ENCODE measurements around the gene ACVR2B.

Gene ACVR2B

DNA sequence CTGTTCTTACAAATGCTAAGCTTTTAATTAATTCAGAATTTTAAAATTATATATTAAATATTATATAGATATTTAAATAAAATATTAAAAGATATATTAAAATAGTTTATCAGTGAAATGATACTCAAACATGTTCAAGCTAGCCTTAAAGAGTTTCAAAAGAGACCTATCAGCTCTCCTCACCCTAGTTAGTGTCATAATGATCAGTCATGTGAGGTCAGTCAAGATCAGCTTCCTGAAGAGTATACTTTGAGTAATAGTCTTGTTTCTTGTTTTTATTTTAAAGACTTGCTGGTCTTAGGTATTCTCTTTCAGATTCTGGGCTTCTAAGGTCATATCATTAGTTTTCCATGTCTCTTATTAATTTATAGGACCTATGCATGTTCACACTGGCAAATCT, 56.9 kb downstream of the ACVR2B start:
- DNase-seq: no peak
- Mint-ChIP-seq H3K27me3 (no peaks in the 10 kb centered on the region), H3K4me1 (ENCODE audit: low read depth in 2 of 2) (peaks cover 0 to 4% of the 10 kb centered on the region in 2 donors), H3K4me3 (no peak overlapping the region), H3K27ac (no peak overlapping the region), H3K36me3 (ENCODE audit: insufficient read depth) (peaks cover 40% of the 10 kb centered on the region), H3K9me3 (no peaks in the 10 kb centered on the region)
- ATAC-seq (replicated peaks): no peak

DNA sequence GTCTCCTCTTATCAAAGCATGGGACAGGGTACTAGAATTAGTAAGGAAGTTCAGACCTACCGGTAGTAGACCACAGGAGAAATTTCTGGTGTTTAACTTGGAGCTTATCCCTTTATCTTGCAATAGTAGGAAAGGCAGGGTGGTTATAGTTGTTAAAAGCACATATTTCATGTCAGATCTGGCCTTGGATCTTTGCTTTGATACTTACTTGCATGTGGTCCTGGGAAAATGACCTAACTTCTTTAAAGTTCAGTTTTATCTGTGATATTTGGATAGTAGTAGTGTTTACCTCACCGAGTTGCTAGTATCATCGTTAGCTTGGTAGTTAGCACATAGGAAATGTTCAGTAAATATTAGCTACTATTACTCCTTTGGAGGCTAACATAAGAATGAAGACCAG, 57.9 kb downstream of the ACVR2B start:
- H3K4me1 Mint-ChIP-seq (ENCODE audit: low read depth in 2 of 2): peaks cover 0 to 4% of the 10 kb centered on the region in 2 donors
- peak overlapping the region in 1 of 2 donors; percentile 6 for H3K27ac Mint-ChIP-seq
- H3K9me3 Mint-ChIP-seq: no peaks in the 10 kb centered on the region
- H3K4me3 Mint-ChIP-seq: no peak overlapping the region
- H3K36me3 Mint-ChIP-seq (ENCODE audit: insufficient read depth): peaks cover 31% of the 10 kb centered on the region
- ATAC-seq (replicated peaks) (no peak), DNase-seq (no peak)
- no peaks in the 10 kb centered on the region for H3K27me3 Mint-ChIP-seq

DNA sequence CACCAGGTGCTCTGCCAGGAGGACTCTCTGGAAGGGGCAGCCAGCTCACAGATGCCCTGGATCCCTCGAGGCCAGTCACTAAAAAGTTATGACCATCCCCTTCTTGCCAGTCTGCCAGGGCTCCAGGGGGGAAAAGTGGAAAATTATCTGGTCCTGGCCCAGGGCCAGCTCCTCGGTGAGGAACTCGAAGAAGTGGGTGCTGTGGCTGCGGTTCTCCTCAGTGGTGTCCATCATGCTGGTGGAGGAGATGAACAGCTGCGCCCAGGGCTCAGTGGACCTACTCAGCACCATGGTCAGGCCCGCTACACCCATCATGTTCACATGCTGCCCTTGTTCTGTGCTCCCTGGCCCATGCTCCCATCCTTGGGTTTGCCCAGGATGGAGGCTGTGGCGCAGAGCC, 61.7 kb downstream of the ACVR2B start:
- Mint-ChIP-seq H3K27ac (no peak overlapping the region), H3K9me3 (no peaks in the 10 kb centered on the region), H3K27me3 (no peaks in the 10 kb centered on the region), H3K4me1 (ENCODE audit: low read depth in 2 of 2) (peaks cover 16 to 19% of the 10 kb centered on the region in 2 donors), H3K36me3 (ENCODE audit: insufficient read depth) (peaks cover 14% of the 10 kb centered on the region), H3K4me3 (no peak overlapping the region)
- DNase-seq (no peak), ATAC-seq (replicated peaks) (no peak)

DNA sequence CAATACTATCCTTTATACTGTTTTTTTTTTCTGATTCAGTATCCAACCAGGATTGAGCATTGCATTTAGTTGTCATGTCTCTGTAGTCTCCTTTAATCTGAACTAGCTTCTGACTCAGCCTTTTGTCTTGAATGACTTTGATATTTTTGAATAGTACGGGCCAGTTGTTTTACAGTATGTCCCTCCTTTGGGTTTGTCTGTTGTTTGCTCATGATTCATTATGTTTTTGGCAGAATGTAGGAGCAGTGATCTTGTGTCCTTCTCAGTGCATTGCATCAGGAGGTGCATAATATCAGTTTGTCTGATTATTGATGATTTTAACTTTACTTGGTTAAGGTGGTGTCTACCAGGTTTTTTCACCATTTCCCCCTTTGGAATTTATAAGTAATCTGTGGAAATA, 63.0 kb downstream of the ACVR2B start:
- DNase-seq (no peak), ATAC-seq (replicated peaks) (no peak)
- no peaks in the 10 kb centered on the region for H3K9me3 Mint-ChIP-seq
- peaks cover 9% of the 10 kb centered on the region for H3K36me3 Mint-ChIP-seq (ENCODE audit: insufficient read depth)
- H3K4me1 Mint-ChIP-seq (ENCODE audit: low read depth in 2 of 2): peaks cover 19 to 32% of the 10 kb centered on the region in 2 donors
- peak overlapping the region in 1 of 2 donors; percentile 19 for H3K27ac Mint-ChIP-seq
- H3K4me3 Mint-ChIP-seq: no peak overlapping the region
- no peaks in the 10 kb centered on the region for H3K27me3 Mint-ChIP-seq

DNA sequence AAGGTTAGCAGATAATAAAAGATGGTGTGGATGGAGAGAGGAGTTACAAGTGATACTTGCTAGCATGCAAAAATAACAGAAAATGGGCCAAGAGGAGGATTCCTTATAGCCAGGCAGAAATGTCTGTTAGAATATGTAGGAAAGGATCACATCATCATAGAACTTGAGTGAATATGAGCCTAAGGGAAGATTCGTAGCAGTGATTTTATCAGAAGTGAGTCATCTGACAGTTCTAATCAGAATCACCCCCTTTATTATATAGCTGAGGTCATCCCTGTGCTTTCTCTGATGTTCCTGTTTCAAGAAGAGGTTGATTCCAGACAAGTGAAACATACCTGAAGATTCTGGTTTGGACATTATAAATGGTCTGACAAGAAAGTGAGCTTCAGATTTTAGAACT, 65.3 kb downstream of the ACVR2B start:
- H3K27ac Mint-ChIP-seq: peak overlapping the region; percentile 89 to 96
- H3K4me1 Mint-ChIP-seq (ENCODE audit: low read depth in 2 of 2): peaks cover 19 to 32% of the 10 kb centered on the region in 2 donors
- no peak for ATAC-seq (replicated peaks)
- no peak for DNase-seq
- H3K27me3 Mint-ChIP-seq: no peaks in the 10 kb centered on the region
- peaks cover 11% of the 10 kb centered on the region for H3K36me3 Mint-ChIP-seq (ENCODE audit: insufficient read depth)
- no peaks in the 10 kb centered on the region for H3K9me3 Mint-ChIP-seq
- peak overlapping the region; percentile 22 to 61 for H3K4me3 Mint-ChIP-seq

DNA sequence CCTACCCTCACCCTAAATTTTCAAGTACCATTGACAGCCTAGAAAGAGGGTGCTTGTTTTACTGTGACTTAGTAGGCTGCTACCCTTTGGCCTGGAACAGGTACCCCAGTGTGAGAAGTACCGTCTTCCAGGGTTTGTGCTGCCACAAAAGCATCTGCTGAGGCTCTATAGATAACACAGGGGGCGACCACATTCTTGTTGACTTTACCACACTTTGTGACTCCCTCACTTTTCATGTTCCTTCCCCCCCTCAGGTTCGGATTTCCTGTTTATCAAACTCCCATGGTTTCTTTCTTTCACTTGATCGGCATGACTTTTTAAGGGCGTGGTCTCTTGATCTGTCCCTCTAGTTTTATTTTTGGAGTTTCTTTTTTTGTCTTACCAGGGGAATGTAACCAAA, 66.0 kb downstream of the ACVR2B start:
- ATAC-seq (replicated peaks): peak; percentile 89
- Mint-ChIP-seq H3K27me3 (no peaks in the 10 kb centered on the region), H3K36me3 (ENCODE audit: insufficient read depth) (peaks cover 16% of the 10 kb centered on the region), H3K27ac (peak overlapping the region; percentile 89 to 96), H3K4me3 (peak overlapping the region; percentile 22 to 61), H3K9me3 (no peaks in the 10 kb centered on the region), H3K4me1 (ENCODE audit: low read depth in 2 of 2) (peaks cover 19 to 32% of the 10 kb centered on the region in 2 donors)
- peak; percentile 5 to 17 (median 12) for DNase-seq

DNA sequence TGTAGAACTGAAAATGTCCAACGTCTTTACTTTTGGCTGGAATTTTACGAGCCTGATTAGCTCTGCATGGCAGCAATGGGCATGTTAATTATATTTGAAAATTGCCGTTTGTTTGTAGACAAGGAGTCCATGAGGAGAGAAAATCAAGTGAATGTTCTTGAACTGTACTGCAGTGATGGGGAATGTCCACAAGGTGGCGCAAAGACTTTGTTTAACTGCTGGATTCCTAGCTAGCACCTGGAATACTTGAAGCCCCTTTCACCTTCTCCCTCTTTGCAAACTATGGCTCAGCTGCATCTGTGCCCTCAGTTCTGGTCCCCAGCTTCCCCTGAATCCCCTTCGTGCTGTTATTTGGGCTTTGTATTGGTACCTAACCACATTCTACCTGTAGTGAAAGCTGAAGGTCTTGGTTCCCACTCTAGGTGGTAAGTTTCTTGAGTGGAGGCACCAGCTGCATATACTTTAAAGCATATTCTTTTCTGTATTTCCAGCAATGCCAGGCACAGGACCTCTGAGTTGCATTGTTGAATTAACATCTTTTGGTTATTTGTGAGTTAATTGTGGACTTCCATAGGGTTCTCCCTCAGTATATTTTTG, 67.8 kb downstream of the ACVR2B start:
- H3K9me3 Mint-ChIP-seq: no peaks in the 10 kb centered on the region
- ATAC-seq (replicated peaks): peak; percentile 65
- peaks cover 14% of the 10 kb centered on the region for H3K36me3 Mint-ChIP-seq (ENCODE audit: insufficient read depth)
- DNase-seq: peak; percentile 46 to 57 (median 50)
- H3K4me3 Mint-ChIP-seq: no peak overlapping the region
- H3K27me3 Mint-ChIP-seq: no peaks in the 10 kb centered on the region
- H3K27ac Mint-ChIP-seq: no peak overlapping the region
- H3K4me1 Mint-ChIP-seq (ENCODE audit: low read depth in 2 of 2): peaks cover 19 to 32% of the 10 kb centered on the region in 2 donors

DNA sequence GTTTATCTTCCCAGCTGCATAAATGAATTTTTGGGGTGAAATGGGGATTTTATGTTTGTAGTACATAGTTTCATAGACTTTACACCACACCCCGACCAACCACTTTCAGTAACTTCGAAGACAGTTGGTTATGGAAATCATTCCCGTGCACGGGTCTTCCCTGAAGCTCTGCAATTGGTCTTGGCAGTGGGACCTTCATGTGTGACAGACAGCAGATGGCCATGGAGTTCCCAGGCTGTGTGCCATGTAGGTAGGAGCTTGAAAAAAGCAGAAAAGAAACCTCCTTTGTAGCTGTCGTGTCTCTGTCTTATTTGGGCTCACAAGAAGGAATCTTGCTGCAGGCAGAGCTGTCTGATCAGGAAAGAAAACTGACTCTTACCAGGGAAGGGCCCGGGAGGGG, 68.3 kb downstream of the ACVR2B start:
- no peak for DNase-seq
- peaks cover 19 to 32% of the 10 kb centered on the region in 2 donors for H3K4me1 Mint-ChIP-seq (ENCODE audit: low read depth in 2 of 2)

DNA sequence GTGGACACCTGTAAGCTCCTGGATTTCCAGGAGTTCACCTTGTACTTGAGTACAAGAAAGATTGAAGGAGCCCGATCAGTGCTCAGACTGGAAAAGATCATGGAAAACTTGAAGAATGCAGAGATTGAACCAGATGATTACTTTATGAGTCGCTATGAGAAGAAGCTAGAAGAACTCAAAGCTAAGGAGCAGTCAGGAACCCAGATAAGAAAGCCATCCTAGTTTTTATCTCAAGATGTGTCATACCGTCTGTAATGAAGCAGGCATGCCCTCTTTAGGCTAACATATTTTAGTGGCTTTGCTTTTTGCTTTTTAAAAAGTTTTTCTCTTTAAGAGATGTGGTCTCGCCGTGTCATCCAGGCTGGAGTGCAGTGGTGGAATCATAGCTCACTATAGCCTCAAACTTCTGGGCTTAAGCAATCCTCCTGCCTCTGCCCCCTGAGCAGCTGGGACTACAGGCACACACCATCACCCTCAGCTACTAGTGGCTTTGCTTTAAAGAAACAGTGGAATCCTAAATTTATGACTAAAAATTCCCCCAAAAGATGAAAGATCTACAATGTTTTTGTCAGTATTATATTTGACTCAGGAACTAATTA, 70.5 kb downstream of the ACVR2B start:
- DNase-seq: no peak
- ATAC-seq (replicated peaks): no peak
- H3K4me3 Mint-ChIP-seq: no peak overlapping the region
- peaks cover 14 to 23% of the 10 kb centered on the region in 2 donors for H3K4me1 Mint-ChIP-seq (ENCODE audit: low read depth in 2 of 2)
- H3K36me3 Mint-ChIP-seq (ENCODE audit: insufficient read depth): peaks cover 21% of the 10 kb centered on the region
- H3K27me3 Mint-ChIP-seq: no peaks in the 10 kb centered on the region
- peak overlapping the region in 1 of 2 donors; percentile 28 for H3K27ac Mint-ChIP-seq
- H3K9me3 Mint-ChIP-seq: no peaks in the 10 kb centered on the region

More for the DNA sequence above, 68.3 kb downstream of the ACVR2B start:
- peaks cover 19% of the 10 kb centered on the region for H3K36me3 Mint-ChIP-seq (ENCODE audit: insufficient read depth)
- H3K9me3 Mint-ChIP-seq: no peaks in the 10 kb centered on the region
- no peak overlapping the region for H3K27ac Mint-ChIP-seq
- ATAC-seq (replicated peaks): no peak
- no peaks in the 10 kb centered on the region for H3K27me3 Mint-ChIP-seq
- H3K4me3 Mint-ChIP-seq: no peak overlapping the region

DNA sequence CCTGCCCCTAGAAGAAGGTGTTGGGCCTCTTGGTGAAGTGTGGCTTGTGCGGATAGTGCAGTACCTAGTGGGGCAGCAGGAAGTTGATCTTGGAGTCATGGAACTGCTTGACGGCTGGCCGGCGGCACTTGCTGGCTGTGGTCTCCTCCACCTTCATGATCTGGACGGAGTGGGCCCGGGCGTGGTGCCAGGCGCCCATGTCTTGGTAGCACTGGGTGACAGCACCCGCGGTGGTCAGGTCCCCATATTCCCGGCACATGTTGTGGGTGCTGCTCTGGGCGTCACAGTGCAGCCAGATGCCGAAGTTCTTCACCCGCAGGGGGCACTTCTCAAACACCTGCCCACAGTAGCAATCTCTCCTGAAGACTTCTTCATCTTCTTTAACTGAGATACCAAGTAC, 73.1 kb downstream of the ACVR2B start:
- H3K9me3 Mint-ChIP-seq: no peaks in the 10 kb centered on the region

DNA sequence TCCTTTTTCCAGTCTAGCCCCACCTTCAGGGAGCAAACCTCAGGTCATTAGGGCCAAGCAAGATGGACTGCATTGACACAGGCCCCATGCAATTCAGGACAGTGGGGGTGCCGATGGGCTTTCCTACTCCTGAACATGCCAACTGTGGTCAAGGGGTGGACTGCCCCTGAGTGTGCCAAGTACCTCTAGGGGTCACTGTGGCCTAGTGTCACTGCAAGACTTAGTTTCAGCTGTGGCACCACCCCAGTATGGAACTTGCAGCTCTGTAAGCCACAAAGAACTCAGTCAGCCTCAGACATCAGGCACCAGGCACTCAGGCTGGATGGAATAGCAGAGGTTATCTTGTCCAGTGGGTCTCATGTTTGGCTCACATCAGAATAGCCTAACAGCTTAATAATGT, 74.8 kb downstream of the ACVR2B start:
- Mint-ChIP-seq H3K9me3 (no peaks in the 10 kb centered on the region), H3K4me1 (ENCODE audit: low read depth in 2 of 2) (peaks cover 0 to 6% of the 10 kb centered on the region in 2 donors), H3K27ac (peak overlapping the region in 1 of 2 donors; percentile 59), H3K4me3 (no peak overlapping the region), H3K27me3 (no peaks in the 10 kb centered on the region), H3K36me3 (ENCODE audit: insufficient read depth) (peaks cover 21% of the 10 kb centered on the region)
- DNase-seq (no peak), ATAC-seq (replicated peaks) (no peak)

More for the DNA sequence above, 73.1 kb downstream of the ACVR2B start:
- H3K36me3 Mint-ChIP-seq (ENCODE audit: insufficient read depth): peaks cover 21% of the 10 kb centered on the region
- no peak overlapping the region for H3K27ac Mint-ChIP-seq
- H3K4me1 Mint-ChIP-seq (ENCODE audit: low read depth in 2 of 2): peaks cover 0 to 2% of the 10 kb centered on the region in 2 donors
- no peak overlapping the region for H3K4me3 Mint-ChIP-seq
- H3K27me3 Mint-ChIP-seq: no peaks in the 10 kb centered on the region
- no peak for DNase-seq
- no peak for ATAC-seq (replicated peaks)

DNA sequence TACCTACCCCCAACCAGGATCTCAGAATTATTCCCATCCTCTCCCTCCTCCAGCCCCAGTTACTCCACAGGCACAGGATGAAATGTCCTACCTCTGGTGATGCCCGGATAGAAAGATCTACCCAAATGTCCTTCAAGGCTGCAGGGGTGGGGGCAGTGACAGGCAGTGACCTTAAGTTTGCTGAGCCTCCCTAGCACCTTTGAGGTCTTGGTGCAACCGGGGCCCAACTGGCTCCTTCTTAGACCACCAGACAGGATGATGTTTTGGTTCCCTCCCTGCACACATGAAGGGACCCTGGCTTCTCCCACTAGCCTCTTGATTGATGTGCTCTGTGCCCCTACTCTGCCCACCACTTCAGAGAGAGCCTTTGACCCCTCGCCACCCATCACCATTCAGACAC, 78.8 kb downstream of the ACVR2B start:
- no peak for ATAC-seq (replicated peaks)
- Mint-ChIP-seq H3K27me3 (no peaks in the 10 kb centered on the region), H3K4me1 (ENCODE audit: low read depth in 2 of 2) (peaks cover 7 to 9% of the 10 kb centered on the region in 2 donors), H3K27ac (peak overlapping the region in 1 of 2 donors; percentile 35), H3K4me3 (no peak overlapping the region), H3K36me3 (ENCODE audit: insufficient read depth) (peaks cover 3% of the 10 kb centered on the region), H3K9me3 (no peaks in the 10 kb centered on the region)
- DNase-seq: no peak

DNA sequence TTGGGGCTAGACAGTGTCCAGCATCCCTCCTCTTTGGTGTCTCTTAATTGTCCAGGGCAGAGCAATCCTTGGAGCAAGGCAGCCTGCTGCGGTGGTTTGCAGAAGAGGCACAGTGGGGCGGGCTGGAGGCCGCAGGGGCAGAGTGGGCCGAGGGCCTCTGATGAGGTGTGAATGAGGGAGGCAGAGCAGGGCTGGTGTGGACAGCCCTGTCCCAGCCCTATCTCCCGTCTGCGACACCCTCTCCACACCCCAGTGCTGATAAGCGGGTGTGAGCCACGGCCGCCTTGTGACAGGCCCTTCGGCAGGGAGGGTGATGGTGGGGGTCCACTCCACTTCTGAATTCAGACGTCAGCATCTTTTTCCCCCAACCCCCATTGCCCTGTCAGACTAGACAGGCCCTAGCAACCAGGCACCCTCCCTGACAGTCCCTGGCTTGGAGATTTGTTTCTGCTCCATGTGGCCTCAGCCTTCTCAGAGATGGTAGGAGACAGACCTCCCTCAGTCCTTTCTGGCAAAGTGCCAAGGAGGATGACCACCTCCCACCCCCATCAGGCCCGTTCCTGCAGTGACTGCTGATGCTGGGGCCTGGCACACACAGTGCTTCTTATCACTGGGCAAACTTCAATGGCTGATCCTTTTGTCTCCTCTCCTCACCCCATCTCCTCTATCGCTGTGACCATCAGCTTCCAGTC, 79.7 kb downstream of the ACVR2B start:
- H3K27ac Mint-ChIP-seq: no peak overlapping the region
- DNase-seq (no peak), ATAC-seq (replicated peaks) (no peak)
- peaks cover 3% of the 10 kb centered on the region for H3K36me3 Mint-ChIP-seq (ENCODE audit: insufficient read depth)
- H3K9me3 Mint-ChIP-seq: no peaks in the 10 kb centered on the region
- H3K27me3 Mint-ChIP-seq: no peaks in the 10 kb centered on the region
- H3K4me3 Mint-ChIP-seq: no peak overlapping the region
- peaks cover 7% of the 10 kb centered on the region in 2 donors for H3K4me1 Mint-ChIP-seq (ENCODE audit: low read depth in 2 of 2)

DNA sequence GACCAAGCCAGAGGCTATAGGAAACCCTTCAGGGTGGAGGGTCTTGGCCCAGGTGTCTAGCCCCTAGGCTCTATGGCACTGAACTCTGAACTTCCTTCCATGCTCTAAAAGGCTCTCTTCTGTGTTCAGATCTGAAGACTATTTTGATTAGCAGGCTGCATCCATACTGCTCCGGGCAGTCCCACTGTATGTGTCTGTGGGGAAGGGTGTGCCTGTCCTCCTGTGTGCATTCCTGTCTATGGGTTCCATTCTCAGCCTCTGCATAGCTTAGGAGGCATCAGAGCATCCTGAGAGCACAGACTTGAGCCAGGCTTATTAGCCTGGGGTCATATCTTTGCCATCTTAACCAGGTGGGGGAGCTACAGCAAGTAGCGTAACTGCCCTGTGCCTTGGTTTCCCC, 80.5 kb downstream of the ACVR2B start:
- Mint-ChIP-seq H3K4me3 (no peak overlapping the region), H3K36me3 (ENCODE audit: insufficient read depth) (peaks cover 3% of the 10 kb centered on the region), H3K4me1 (ENCODE audit: low read depth in 2 of 2) (peaks cover 7% of the 10 kb centered on the region in 2 donors), H3K27me3 (no peaks in the 10 kb centered on the region), H3K9me3 (no peaks in the 10 kb centered on the region), H3K27ac (no peak overlapping the region)
- DNase-seq (no peak), ATAC-seq (replicated peaks) (no peak)

Data from effector memory CD8-positive, alpha-beta T cell (primary cell).